Activated CD4-positive, alpha-beta T cell treated with anti-CD3 and anti-CD28 coated beads, Interleukin-2, amount 50 U/mL, for 1 hour (primary cell): ENCODE measurements around the gene MYO9A.

Source experiments
- DNase-seq: peaks from one replicate; pipeline ENCODE4 v3.0.0-alpha.2; 2020

The MYO9A gene

GRCh38 chr15:71779073-71779797 is 338.7 kb downstream of the MYO9A start:
- no peak for DNase-seq

GRCh38 chr15:71777216-71777943 is 340.6 kb downstream of the MYO9A start:
- no peak for DNase-seq

- DNase-seq, result no peak
Measured at GRCh38 chr15:71776304-71776703, 341.6 kb downstream of the MYO9A start.

- DNase-seq, result no peak
Measured at GRCh38 chr15:71775856-71776255, 342.1 kb downstream of the MYO9A start.

- no peak for DNase-seq
Measured at GRCh38 chr15:71773206-71773859, 344.6 kb downstream of the MYO9A start.
